HG03520 (cell line): ENCODE results near the gene PGGHG.
"Not testable (repeated sequence)": the region's sequence is repeated elsewhere in the genome, so short reads cannot be mapped to it uniquely, and the experiment has no call there.

Source experiments
- ATAC-seq: cut with Tn5 transposase; IDR thresholded peaks from one replicate; pipeline ENCODE4 v1.9.1; 2021; ENCODE audit warnings: mild to moderate bottlenecking, moderate library complexity; ENCODE audit not compliant: unreplicated experiment

The PGGHG gene

GRCh38 chr11:329886-330253 is 40.9 kb downstream of the PGGHG start:
- no peak for ATAC-seq

DNA sequence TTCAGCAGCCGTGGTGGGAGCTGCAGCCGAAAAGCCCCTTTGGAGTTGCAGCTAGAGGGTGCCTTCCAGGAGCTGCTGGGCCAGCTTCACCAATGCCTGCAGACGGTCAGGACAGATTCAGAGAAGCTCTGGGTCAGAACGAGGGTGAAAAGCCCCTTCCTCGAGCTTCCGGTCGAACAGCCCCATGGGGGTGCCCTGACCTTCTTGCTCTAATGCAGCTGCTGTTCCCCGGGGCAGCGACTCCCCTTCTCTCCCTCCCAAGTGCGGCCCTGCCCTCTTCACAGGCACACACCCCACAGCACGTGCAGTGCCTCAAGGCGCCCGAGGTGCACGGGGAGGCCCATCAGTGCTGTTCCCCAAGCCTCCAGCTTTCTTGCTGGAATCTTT is 41.4 kb downstream of the PGGHG start:
- ATAC-seq: no peak

GRCh38 chr11:330694-331357 is 41.9 kb downstream of the PGGHG start:
- ATAC-seq: no peak

DNA sequence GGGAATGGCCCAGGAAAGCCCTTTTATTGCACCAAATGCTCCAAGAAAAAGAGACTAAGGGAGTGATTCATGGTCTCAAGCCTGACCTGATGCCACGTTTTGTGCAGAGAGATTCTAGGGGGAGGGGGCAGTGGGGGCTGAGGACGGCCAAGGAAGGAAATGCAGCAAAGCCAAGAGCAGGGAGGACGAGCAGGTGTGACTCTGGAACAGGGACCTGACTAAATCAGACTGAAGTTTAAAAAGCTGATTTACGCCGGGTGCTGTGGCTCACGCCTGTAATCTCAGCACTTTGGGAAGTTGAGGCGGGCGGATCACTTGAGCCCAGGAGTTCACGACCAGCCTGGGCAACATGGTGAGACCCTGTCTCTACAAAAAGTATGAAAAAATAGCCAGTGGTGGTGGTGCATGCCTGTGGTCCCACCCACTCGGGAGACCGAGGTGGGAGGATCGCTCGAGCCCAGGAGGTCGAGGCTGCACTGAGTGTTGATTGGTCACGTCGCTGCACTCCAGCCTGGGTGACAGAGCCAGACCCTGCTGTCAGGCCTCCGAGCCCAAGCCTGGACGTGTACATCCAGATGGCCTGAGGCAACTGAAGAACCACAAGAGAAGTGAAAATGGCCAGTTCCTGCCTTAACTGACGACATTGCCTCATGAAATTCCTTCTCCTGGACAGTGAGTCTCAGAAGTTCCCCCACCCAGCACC is 42.6 kb downstream of the PGGHG start:
- ATAC-seq: no peak

- no peak for ATAC-seq
These were observed 43.9 kb downstream of the PGGHG start for GRCh38 chr11:332651-333480.

- ATAC-seq: not testable (repeated sequence)
These were observed 44.8 kb downstream of the PGGHG start for GRCh38 chr11:333616-334263.

- ATAC-seq: no peak
These were observed 45.5 kb downstream of the PGGHG start for GRCh38 chr11:334264-334994.

DNA sequence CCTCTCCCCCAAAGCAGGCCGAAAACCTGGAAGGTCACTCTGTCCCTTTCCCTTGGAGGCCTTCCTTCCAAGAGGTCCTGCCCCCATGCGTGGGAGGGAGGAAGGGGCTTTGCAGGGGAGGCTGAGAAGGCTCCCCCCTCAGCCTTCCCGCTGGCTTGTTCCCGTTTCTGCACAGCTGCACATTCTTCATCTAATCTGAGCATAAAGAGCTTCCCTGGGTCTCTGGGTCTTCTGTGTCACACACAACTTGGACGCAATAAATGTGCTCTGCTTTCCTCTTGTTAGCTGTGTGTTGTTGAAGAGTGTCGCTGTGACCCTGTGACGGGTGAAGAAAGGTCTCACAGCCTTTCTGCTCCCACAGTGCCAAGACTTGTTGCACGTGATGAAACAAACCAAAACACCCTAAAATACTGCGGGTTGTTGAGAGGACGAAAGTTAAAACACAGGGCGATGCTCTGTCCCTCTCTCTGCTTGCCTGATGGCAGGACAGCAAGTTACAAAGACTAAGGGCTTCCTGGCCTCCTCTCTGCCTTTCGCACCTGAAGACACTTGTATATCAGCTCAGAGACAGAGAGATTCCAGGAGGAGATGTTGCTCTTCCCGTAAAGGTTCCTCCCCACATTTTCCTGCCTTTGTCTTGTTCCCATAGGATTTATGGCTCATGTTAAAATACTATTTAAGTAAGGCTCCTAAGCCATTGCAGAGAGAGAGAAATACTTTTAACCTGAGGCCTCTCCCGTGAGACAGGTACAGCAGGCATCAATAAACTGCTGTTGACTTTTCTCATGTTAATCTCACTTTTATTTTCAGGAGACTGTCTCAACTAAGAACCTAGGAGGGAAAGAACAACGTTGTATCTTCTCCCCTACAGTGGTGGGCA is 47.1 kb downstream of the PGGHG start:
- ATAC-seq: no peak

- ATAC-seq: no peak
These were observed 47.8 kb downstream of the PGGHG start for GRCh38 chr11:336659-337198.

DNA sequence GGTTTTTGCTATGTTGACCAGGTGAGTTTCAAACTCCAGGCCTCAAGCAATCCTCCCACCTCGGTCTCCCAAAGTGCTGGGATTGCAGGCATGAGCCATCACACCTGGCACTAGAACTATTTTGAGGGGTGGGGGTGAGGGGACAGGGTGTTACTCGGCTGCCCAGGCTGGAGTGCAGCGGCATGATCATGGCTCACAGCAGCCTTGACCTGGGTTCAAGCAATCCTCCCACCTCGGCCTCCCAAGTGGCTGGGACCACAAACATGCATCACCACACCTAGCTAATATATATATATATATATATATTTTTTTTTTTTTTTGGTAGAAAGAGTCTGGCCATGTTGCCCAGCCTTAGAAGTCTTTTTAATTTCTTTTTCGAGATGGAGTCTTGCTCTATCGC is 48.8 kb downstream of the PGGHG start:
- ATAC-seq: no peak

DNA sequence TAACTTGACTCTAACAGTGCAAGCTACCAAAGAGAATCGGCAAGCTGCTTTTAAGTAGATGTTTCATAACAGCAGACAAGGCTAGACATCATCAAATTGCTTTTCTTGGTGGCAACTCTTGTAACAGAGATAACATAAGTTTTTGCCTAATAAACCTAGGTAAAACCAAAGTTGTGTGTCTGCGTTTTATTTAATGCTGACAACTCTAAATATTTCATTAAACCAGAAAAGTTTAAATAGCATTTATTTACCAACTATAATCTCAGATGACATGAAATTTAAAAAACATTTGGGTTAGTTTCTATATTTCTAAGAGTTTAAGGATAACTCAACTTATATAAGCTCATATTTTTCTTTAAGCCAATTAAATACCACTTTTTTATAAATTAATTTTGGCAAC is 51.0 kb downstream of the PGGHG start:
- ATAC-seq: no peak

DNA sequence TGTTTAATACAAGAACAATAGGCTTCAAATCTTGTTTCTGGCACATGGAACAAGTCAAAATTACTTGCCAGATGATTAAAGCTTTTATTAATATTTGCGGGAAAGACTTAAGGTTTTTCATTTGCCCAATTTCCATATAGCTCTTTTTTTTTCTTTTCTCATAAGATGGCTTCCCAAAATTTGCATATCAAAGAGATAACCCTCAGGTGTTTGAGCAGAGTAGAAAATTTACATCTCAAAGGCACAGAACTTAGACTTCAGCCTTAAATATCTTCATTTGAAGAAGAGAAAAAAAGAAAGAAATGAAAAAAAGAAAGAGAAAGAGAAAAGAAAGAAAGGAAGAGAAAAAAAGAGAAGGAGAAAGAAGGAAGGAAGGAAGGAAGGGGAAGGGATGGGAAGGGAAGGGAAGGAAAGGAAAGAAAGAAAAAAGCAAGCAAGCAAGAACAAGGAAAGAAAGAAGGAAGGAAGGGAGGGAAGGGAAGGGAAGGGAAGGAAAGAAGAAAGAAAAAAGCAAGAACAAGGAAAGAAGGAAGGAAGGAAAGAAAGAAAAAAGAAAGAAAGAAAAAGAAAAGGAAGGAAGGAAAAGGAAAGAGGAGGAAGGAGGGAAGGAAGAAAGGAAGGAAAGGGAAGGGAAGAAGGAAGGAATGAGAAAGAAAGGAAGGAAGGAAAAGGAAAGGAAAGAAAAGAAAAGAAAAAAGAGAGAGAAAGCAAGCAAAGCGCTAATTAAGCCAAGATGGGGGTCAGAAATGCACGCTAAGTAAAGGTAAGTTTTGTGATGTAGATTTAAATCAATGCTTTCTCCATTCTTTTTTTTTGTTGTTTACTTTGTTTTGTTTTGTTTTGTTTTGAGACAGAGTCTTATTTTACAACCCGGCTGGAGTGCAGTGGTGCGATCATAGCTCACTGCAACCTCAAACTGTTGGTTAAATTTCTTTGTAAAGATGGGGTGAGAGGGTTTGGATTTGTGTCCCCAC is 51.9 kb downstream of the PGGHG start:
- ATAC-seq: no peak

- no peak for ATAC-seq
These were observed 53.4 kb downstream of the PGGHG start for GRCh38 chr11:342328-342727.

DNA sequence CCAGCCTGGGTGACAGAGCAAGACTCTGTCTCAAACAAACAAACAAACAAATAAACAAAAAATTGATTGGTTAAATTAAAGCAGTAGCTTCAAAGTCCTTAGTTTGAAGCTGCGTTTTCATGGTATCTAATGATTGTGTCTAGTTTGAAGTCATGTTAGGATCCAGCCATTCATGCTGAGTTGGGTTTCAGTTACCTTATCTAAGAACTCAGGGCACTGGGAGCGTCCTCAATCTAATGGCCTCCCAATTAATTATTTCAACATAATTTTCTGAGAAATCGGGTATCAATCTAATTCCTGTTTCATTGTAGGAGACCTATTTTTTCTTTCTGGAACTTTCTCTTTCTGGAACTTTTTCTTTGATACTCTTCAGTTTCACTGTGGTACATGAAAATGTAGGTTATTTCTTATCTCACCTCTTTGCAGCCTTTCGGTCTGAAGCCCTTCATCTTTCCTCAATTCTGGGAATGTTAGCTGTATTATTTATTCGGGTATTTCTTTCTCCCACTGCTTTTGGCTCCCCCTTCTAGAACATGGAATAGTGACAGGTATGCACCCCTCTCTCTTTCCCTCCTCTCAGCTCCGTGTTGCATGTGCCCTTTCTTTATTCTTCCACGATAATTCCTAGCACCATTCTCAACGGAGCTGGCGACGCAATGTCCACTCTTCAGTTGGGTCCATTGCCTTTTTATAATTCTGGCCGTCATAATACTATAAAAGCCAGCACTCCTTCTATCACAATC is 56.1 kb downstream of the PGGHG start:
- no peak for ATAC-seq
